ENCODE measurements around the gene NOP9.

- TF ChIP-seq RARB (CRISPR knock-in tag; IDR thresholded peaks at IDR 0.05): no peak
- TF ChIP-seq ZNF8 (CRISPR knock-in tag; IDR thresholded peaks at IDR 0.05): no peak
- no peak for TF ChIP-seq ARNTL (CRISPR knock-in tag; IDR thresholded peaks at IDR 0.05; ENCODE audit: borderline replicate concordance, low read depth)
- TF ChIP-seq ZFP30 (CRISPR knock-in tag; IDR thresholded peaks at IDR 0.05): no peak
- TF ChIP-seq, protein P1, sequence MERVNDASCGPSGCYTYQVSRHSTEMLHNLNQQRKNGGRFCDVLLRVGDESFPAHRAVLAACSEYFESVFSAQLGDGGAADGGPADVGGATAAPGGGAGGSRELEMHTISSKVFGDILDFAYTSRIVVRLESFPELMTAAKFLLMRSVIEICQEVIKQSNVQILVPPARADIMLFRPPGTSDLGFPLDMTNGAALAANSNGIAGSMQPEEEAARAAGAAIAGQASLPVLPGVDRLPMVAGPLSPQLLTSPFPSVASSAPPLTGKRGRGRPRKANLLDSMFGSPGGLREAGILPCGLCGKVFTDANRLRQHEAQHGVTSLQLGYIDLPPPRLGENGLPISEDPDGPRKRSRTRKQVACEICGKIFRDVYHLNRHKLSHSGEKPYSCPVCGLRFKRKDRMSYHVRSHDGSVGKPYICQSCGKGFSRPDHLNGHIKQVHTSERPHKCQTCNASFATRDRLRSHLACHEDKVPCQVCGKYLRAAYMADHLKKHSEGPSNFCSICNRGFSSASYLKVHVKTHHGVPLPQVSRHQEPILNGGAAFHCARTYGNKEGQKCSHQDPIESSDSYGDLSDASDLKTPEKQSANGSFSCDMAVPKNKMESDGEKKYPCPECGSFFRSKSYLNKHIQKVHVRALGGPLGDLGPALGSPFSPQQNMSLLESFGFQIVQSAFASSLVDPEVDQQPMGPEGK (CRISPR knock-in tag; IDR thresholded peaks at IDR 0.05; ENCODE audit: borderline replicate concordance): no peak
- TF ChIP-seq PPARA (CRISPR knock-in tag; IDR thresholded peaks at IDR 0.05; ENCODE audit: borderline replicate concordance): no peak
- TF ChIP-seq, protein P2, sequence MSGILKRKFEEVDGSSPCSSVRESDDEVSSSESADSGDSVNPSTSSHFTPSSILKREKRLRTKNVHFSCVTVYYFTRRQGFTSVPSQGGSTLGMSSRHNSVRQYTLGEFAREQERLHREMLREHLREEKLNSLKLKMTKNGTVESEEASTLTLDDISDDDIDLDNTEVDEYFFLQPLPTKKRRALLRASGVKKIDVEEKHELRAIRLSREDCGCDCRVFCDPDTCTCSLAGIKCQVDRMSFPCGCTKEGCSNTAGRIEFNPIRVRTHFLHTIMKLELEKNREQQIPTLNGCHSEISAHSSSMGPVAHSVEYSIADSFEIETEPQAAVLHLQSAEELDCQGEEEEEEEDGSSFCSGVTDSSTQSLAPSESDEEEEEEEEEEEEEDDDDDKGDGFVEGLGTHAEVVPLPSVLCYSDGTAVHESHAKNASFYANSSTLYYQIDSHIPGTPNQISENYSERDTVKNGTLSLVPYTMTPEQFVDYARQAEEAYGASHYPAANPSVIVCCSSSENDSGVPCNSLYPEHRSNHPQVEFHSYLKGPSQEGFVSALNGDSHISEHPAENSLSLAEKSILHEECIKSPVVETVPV (CRISPR knock-in tag; IDR thresholded peaks at IDR 0.05): no peak
- TF ChIP-seq SNAI2 (CRISPR knock-in tag; IDR thresholded peaks at IDR 0.05): no peak
- no peak for TF ChIP-seq TCF4 (CRISPR knock-in tag; IDR thresholded peaks at IDR 0.05; ENCODE audit: borderline replicate concordance)
- TF ChIP-seq, protein P3, sequence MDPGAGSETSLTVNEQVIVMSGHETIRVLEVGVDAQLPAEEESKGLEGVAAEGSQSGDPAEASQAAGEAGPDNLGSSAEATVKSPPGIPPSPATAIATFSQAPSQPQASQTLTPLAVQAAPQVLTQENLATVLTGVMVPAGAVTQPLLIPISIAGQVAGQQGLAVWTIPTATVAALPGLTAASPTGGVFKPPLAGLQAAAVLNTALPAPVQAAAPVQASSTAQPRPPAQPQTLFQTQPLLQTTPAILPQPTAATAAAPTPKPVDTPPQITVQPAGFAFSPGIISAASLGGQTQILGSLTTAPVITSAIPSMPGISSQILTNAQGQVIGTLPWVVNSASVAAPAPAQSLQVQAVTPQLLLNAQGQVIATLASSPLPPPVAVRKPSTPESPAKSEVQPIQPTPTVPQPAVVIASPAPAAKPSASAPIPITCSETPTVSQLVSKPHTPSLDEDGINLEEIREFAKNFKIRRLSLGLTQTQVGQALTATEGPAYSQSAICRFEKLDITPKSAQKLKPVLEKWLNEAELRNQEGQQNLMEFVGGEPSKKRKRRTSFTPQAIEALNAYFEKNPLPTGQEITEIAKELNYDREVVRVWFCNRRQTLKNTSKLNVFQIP (CRISPR knock-in tag; IDR thresholded peaks at IDR 0.05; ENCODE audit: borderline replicate concordance, low read depth): no peak
- TF ChIP-seq GLIS3 (CRISPR knock-in tag; IDR thresholded peaks at IDR 0.05): no peak
- TF ChIP-seq ZFP3 (CRISPR knock-in tag; IDR thresholded peaks at IDR 0.05): no peak
- TF ChIP-seq, protein P4, sequence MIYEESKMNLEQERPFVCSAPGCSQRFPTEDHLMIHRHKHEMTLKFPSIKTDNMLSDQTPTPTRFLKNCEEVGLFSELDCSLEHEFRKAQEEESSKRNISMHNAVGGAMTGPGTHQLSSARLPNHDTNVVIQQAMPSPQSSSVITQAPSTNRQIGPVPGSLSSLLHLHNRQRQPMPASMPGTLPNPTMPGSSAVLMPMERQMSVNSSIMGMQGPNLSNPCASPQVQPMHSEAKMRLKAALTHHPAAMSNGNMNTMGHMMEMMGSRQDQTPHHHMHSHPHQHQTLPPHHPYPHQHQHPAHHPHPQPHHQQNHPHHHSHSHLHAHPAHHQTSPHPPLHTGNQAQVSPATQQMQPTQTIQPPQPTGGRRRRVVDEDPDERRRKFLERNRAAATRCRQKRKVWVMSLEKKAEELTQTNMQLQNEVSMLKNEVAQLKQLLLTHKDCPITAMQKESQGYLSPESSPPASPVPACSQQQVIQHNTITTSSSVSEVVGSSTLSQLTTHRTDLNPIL (CRISPR knock-in tag; IDR thresholded peaks at IDR 0.05; ENCODE audit: low read depth): no peak
- no peak for TF ChIP-seq TOX (CRISPR knock-in tag; IDR thresholded peaks at IDR 0.05; ENCODE audit: borderline replicate concordance)
These were observed 54.2 kb downstream of the NOP9 start for GRCh38 chr14:24353559-24354481.

All from SK-N-SH treated with all-trans-retinoic acid at 6 μM for 48 hours (cell line).